GM19328 (cell line): ENCODE measurements around the gene PPFIA3.

ENCODE experiments used
- ATAC-seq: cut with Tn5 transposase; IDR thresholded peaks from one replicate; pipeline ENCODE4 v1.9.1; 2021; ENCODE audit warnings: mild to moderate bottlenecking, moderate library complexity; ENCODE audit not compliant: unreplicated experiment

PPFIA3 gene

GRCh38 chr19:49148784-49149651, 29.7 kb downstream of the PPFIA3 start:
- ATAC-seq, result no peak

GRCh38 chr19:49149652-49150105, 30.3 kb downstream of the PPFIA3 start:
- ATAC-seq, result no peak

GRCh38 chr19:49150106-49150943, 31.0 kb downstream of the PPFIA3 start:
- ATAC-seq, result no peak

GRCh38 chr19:49150944-49151243, 31.6 kb downstream of the PPFIA3 start:
- no peak for ATAC-seq

DNA sequence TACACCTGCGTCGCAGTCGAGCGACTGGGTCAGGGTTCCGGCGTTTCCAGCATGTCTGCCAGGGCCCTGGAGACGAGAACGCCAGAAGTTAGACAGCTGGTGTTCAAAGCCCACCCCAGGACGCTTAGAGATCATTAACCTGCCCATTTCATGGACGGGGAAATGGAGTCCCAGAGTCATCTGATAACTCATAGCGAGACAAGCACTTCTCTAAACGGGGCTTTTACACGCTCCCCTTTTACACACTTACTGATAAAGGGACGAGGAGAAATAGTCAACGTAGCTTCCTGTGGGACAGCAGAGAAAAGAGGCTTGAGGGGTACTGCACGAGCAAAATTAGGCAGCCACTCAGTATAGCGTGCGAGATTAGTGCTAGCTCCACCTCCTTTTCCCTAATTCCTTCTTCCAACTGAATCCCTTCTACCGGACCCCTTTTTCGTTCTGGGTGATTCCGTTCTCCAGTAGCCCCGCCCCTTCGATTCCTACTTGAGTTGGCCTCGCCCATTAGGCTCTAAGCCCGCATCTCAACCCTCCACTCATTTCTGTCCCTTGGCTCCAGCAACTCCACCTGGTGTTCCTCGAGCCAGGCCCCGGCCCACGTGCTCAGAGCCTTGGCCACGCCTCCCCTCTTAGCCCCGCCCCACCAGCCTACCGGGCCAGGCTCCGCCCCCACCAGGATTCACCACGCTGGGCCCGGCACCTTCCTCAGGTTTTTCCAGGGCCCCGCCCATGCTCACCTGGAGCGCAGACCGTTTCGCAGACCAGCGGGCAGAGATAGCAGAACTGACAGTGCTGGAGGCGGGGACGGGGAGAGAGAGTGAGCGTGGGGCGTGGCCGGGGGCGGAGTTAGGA, 32.1 kb downstream of the PPFIA3 start:
- no peak for ATAC-seq

DNA sequence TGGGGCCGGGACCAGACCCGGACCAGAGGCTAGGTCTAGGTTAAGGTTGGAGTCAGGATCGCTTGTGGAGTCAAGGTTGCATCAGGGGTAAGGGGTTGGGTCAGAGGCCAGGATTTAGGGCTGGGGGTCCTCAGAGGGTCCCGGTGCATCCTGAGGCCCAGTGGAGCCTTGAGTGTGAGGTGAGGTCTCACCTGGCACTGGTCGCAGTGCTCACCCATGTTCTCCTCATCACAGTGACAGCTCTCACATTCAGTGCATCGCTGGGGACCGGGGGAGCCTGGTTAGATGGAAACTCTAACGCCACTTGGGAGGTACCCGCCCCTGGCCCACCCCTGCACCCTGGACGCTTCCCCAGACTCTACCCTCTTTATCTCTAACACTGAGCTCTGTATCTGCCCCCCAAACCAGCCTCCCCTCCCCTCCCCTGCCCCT, 32.8 kb downstream of the PPFIA3 start:
- no peak for ATAC-seq

- ATAC-seq, result no peak
Measured at GRCh38 chr19:49153167-49153809, 33.9 kb downstream of the PPFIA3 start.

DNA sequence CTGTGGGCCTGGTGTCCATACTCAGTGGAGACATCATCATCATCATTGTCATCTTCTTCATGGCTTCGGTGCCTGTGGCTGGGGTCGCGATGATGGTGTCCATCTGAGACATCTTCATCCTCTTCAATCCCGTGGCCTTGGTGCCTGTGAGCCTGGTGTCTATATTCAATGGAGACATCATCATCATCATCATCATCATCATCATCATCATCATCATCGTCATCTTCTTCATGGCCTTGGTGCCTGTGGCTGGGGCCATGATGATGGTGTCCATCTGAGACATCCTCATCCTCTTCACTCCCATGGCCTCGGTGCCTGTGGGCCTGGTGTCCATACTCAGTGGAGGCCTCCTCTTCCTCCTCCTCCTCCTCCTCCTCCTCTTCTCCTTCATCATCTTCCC, 34.9 kb downstream of the PPFIA3 start:
- no peak for ATAC-seq

DNA sequence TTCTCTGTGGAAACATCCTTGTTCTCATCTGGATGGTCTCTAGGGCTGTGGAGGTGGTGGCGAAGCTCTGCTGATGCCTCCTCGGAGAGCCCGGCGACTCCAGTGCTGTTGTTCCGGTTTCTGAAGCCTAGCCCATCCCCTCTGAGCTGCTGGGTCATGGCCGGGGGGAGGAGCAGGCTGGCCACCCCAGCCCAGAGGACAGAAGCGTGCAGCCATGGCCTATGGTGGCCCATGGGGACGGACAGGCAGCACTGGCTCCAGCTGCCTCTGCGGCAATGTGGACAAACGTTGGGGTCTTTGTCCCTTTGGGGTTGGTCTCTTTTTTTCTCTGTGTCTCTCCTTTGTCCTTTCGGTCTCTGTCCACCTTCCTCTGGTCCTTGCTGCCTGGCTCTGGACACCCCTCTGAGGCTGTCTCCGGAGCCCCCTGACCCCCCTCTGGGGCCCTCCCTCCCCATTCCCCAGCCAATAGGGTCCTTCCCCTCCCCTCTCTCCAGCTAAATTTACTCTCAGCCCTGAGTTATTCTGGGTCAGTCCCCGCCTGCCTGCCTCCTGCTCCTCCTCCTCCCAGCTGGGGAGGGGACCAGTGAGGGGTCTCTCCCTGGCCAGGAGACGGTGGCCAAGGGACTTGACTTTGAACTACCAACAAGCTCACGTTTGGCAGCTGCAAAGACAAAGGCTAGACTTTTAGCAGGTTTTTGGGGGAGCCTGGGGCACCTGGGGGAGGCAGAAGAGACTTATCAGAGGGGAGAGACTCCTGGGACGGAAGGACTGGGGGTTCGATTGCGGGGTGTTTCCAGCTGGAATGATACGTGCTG, 35.9 kb downstream of the PPFIA3 start, which contains the start of gene HRC:
HRC (minus strand) TSS at position 392 of the 815 bp plus-strand sequence; CDS start at position 233, 159 bp downstream.
- no peak for ATAC-seq

DNA sequence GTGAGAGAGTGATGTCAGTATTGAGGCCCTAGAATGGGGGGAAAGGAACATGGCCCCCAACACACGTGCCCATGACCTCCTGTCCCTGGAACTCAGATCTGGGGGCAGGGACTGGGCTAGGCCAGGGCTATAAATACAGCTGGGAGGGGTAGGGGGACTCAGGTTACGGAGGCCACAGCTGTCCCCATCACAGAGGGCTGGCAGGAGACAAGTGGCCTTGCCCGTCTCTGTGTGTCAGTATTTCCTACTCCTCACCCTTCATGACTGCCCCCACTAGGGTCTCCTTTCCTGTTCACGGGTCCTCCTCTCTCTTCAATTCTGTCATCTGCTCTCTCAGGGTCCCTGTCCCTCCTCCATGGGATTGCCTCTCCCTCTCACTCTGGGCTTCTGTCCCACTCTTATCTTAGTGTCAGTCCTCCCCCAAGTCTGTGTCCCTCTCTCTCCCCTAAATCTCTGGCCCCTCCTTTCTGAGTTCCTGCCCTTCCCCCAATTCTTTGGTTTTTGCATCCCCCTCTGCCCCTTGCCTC, 36.5 kb downstream of the PPFIA3 start:
- ATAC-seq, result no peak

GRCh38 chr19:49157445-49158224, 38.3 kb downstream of the PPFIA3 start, which contains the start of gene TRPM4:
TSS of gene TRPM4 (plus strand) at chr19:49157792. CDS start at chr19:49157867, 75 bp downstream.
- no peak for ATAC-seq

DNA sequence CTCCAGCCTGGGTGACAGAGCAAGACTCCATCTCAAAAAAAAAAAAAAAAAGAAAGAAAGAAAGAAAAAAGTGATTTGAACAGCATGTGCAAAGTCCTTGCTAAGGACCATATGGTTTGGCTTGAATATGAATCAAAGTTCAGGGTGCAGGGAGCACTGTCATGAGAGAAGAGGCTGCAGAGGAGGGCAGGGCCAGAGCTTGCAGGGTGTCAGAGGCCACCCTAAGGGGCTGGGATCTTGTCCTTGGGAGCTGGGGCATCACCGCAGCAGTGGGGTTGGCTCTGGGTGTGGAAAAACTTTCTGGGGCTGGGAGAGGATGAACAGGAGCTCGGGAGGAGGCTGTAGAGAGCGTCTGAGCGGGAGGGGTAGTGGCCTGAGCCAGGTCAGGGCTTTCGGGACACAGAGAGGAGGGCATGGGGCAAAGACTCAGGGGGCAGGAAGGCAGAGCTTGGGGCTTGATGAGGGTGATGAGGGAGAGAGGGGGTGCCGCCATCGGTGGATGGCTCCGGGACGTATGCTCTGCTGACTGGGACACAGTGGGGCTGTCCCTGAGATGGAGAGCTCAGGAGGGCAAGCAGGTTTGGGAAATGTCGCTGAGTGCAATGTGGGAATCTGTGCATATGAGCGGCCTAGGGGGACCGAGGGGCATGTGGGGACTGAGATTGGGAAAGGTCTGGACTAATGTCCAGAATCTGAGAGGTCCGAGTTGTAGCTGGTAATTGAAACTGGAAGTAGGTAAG, 41.3 kb downstream of the PPFIA3 start:
- no peak for ATAC-seq

DNA sequence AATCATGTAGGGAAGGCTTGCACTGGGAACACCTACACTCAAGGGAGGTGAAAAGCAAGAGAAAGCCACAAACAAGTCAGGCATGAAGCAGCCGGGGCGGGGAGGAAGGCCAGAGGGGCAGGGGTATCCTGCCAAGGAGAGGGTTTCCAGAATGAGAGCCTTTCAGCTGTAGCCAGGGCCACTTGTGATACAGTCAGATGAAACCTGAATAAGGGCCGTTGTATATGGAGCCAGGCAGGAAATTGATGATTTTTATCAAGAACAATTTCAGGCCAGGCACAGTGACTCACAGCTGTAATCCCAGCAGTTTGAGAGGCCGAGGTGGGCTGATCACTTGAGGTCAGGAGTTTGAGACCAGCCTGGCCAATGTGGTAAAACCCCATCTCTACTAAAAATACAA, 42.6 kb downstream of the PPFIA3 start:
- no peak for ATAC-seq

- no peak for ATAC-seq
Measured at GRCh38 chr19:49165111-49165750, 45.9 kb downstream of the PPFIA3 start.

DNA sequence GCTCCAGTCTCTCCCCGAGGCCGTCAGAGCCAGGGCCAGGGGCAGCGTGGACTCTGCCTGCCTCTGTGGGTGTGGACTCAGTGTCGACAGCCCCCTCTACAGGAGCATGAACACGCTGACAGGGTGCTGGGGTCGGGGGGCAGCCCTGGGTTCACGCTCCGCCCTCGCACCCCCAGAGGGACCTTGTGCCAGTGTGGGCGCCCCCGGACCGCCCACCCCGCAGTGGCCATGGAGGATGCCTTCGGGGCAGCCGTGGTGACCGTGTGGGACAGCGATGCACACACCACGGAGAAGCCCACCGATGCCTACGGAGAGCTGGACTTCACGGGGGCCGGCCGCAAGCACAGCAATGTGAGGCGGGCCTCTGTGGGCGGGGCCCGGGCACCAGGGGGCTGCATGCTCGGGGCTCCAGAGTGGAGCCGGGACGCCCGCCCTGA, 46.5 kb downstream of the PPFIA3 start:
- no peak for ATAC-seq

DNA sequence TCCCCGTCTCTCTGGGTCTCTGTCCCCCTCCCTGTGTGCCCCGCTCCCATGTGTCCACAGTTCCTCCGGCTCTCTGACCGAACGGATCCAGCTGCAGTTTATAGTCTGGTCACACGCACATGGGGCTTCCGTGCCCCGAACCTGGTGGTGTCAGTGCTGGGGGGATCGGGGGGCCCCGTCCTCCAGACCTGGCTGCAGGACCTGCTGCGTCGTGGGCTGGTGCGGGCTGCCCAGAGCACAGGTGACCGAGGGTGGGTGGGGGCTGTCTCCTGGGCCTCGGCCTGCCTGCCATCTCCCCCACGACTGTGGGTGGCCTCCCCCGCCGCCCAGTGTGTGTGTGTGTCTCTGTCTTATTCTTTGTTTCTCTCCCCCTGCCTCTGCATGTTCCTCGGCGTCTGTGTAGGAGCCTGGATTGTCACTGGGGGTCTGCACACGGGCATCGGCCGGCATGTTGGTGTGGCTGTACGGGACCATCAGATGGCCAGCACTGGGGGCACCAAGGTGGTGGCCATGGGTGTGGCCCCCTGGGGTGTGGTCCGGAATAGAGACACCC, 48.6 kb downstream of the PPFIA3 start:
- no peak for ATAC-seq

DNA sequence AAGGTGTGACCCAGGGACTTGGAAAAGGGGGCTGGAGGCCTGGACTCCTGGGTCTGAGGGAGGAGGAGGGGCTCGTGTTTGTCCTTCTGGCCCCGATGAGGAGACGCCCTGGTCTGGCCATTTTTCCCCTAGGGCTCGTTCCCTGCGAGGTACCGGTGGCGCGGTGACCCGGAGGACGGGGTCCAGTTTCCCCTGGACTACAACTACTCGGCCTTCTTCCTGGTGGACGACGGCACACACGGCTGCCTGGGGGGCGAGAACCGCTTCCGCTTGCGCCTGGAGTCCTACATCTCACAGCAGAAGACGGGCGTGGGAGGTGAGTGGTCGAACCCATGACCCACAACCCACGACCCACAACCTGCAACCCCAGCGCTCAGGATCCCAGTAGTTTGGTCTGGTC, 49.1 kb downstream of the PPFIA3 start:
- ATAC-seq, result no peak
